GM18868 (cell line): Measurements from ENCODE around the gene ITGB1BP1.

ENCODE experiments used
- ATAC-seq: cut with Tn5 transposase; IDR thresholded peaks from one replicate; pipeline ENCODE4 v1.9.1; 2021; ENCODE audit warnings: mild to moderate bottlenecking, moderate library complexity; ENCODE audit not compliant: unreplicated experiment

Gene ITGB1BP1

DNA sequence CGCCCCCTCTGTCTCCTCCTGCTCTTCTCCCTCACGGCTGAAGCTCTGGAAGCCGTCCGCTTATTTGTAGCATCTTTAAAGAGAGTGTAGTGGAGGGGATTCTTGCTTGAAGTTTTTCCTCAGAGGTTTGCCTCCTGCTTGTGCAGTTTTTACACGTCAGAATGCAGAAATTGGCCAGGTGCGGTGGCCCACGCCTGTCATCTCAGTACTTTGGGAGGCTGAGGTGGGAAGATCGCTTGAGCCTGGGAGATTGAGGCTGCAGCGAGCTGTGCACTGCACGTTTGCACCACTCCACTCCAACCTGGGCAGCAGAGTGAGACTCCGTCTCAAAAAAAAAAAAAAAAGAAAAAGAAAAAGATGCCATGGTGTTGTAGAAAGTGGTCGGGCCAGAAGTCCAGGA, 69.0 kb downstream of the ITGB1BP1 start:
- ATAC-seq: no peak
